Hepatocyte (in vitro differentiated cells): ENCODE data around the gene IDH3A. TPM values are rescaled to one million over a fixed set of nuclear protein-coding genes. Genes with fewer than 3 reads are reported as not detected.

ENCODE experiments used
- DNase-seq: peaks from one replicate; pipeline ENCODE4 v3.0.0-alpha.2; 2016; ENCODE audit warnings: low spot score
- H2AFZ ChIP-seq: fragments of 200-600 bp; sonication (generic); 2 replicates; pipeline ENCODE4 v1.6.0; 2016; ENCODE audit warnings: antibody characterized with exemption, mild to moderate bottlenecking
- H3K27ac ChIP-seq: fragments of 200-600 bp; sonication (generic); 2 replicates; pipeline ENCODE4 v1.5.1; 2016; ENCODE audit warnings: mild to moderate bottlenecking
- H3K27me3 ChIP-seq: fragments of 200-600 bp; sonication (generic); 2 replicates; pipeline ENCODE4 v1.6.1; 2016
- H3K36me3 ChIP-seq: fragments of 200-600 bp; sonication (generic); replicated peaks from 2 replicates; pipeline ENCODE4 v1.5.1; 2016; ENCODE audit warnings: low read depth; ENCODE audit not compliant: insufficient read depth
- H3K4me1 ChIP-seq: fragments of 200-600 bp; sonication (generic); 2 replicates; pipeline ENCODE4 v1.5.1; 2016; ENCODE audit warnings: mild to moderate bottlenecking, moderate library complexity; ENCODE audit not compliant: insufficient read depth
- H3K4me2 ChIP-seq: fragments of 200-600 bp; sonication (generic); 2 replicates; pipeline ENCODE4 v1.6.0; 2016
- H3K4me3 ChIP-seq: fragments of 200-600 bp; sonication (generic); 2 replicates; pipeline ENCODE4 v1.5.1; 2016; ENCODE audit warnings: mild to moderate bottlenecking
- H3K79me2 ChIP-seq: fragments of 200-600 bp; sonication (generic); 2 replicates; pipeline ENCODE4 v1.6.0; 2017; ENCODE audit warnings: mild to moderate bottlenecking
- H3K9me2 ChIP-seq: fragments of 200-600 bp; sonication (generic); replicated peaks from 2 replicates; pipeline ENCODE4 v1.6.0; 2017; ENCODE audit warnings: mild to moderate bottlenecking; ENCODE audit not compliant: insufficient read depth
- H3K9me3 ChIP-seq: fragments of 200-600 bp; sonication (generic); 2 replicates; pipeline ENCODE4 v1.5.1; 2016; ENCODE audit warnings: low read depth, mild to moderate bottlenecking
- H4K20me1 ChIP-seq: fragments of 200-600 bp; sonication (generic); 2 replicates; pipeline ENCODE4 v1.6.0; 2016; ENCODE audit warnings: mild to moderate bottlenecking; ENCODE audit not compliant: insufficient read depth, poor library complexity, severe bottlenecking
- CTCF ChIP-seq: fragments of 200-600 bp; sonication (generic); IDR thresholded peaks from 2 replicates; pipeline ENCODE4 v1.5.1; 2016; ENCODE audit warnings: antibody characterized with exemption, mild to moderate bottlenecking; ENCODE audit not compliant: poor library complexity
- EZH2 ChIP-seq: fragments of 200-600 bp; sonication (generic); IDR thresholded peaks from 2 replicates; pipeline ENCODE4 v1.6.1; 2016; ENCODE audit warnings: antibody characterized with exemption, mild to moderate bottlenecking, borderline replicate concordance
- EZH2phosphoT487 ChIP-seq: fragments of 200-600 bp; sonication (generic); IDR thresholded peaks from one replicate; pipeline ENCODE4 v1.6.1; 2018; ENCODE audit warnings: antibody characterized with exemption, mild to moderate bottlenecking, low read depth, moderate library complexity; ENCODE audit not compliant: unreplicated experiment, severe bottlenecking
- WGBS: methylation state at CpG from one replicate; pipeline ENCODE4 v1.1.6; 2016; ENCODE audit warnings: low lambda C conversion rate; ENCODE audit errors: missing lambda C conversion rate; 5-methylcytosine and 5-hydroxymethylcytosine counted together
- polyA plus RNA-seq: library from polyadenylated mRNA; unstranded; fragments of >200 nt; fragmentation: Nextera tagmentation; extraction: Ambion mirVana; gene quantifications from 2 replicates; pipeline ENCODE4 v1.2.1, GENCODE V29; 2016
- total RNA-seq: library from RNA; depleted of rRNA; stranded (reverse); fragments of >200 nt; gene quantifications from 2 replicates; pipeline ENCODE4 v1.2.3, GENCODE V29; 2014

Gene IDH3A
- total and polyA plus RNA-seq, 2 experiments from 2014 or later, result 62.3 to 102 TPM

GRCh38 chr15:78178064-78178463 is 28.9 kb downstream of the IDH3A start:
- Histone ChIP-seq H4K20me1 (no peaks in the 10 kb centered on the region), H3K4me2 (no peak overlapping the region), H2AFZ (no peak overlapping the region), H3K27me3 (no peaks in the 10 kb centered on the region), H3K9me2 (no peaks in the 10 kb centered on the region), H3K27ac (no peak overlapping the region), H3K4me1 (no peaks in the 10 kb centered on the region), H3K4me3 (no peak overlapping the region), H3K9me3 (no peaks in the 10 kb centered on the region), H3K36me3 (no peaks in the 10 kb centered on the region), H3K79me2 (no peaks in the 10 kb centered on the region)
- no peak for DNase-seq
- TF ChIP-seq EZH2phosphoT487 (no peak), EZH2 (no peak), CTCF (no peak)
- 91% methylated on average over 6 of the region's 6 CpGs for WGBS

- no peaks in the 10 kb centered on the region for H3K36me3 ChIP-seq
- no peaks in the 10 kb centered on the region for H3K9me2 ChIP-seq
- WGBS, result 90% methylated on average over 12 of the region's 12 CpGs
- no peak overlapping the region for H3K4me3 ChIP-seq
- no peak overlapping the region for H3K27ac ChIP-seq
- no peaks in the 10 kb centered on the region for H3K4me1 ChIP-seq
- H4K20me1 ChIP-seq, result no peaks in the 10 kb centered on the region
- H2AFZ ChIP-seq, result no peak overlapping the region
- no peak for DNase-seq
- no peaks in the 10 kb centered on the region for H3K27me3 ChIP-seq
- H3K79me2 ChIP-seq, result no peaks in the 10 kb centered on the region
- TF ChIP-seq EZH2phosphoT487 (no peak), CTCF (no peak), EZH2 (no peak)
- no peaks in the 10 kb centered on the region for H3K9me3 ChIP-seq
- no peak overlapping the region for H3K4me2 ChIP-seq
Measured at GRCh38 chr15:78179286-78179840, 30.2 kb downstream of the IDH3A start.

- Histone ChIP-seq H3K27me3 (no peaks in the 10 kb centered on the region), H3K4me1 (no peaks in the 10 kb centered on the region), H3K9me3 (no peaks in the 10 kb centered on the region), H3K9me2 (no peaks in the 10 kb centered on the region), H4K20me1 (no peaks in the 10 kb centered on the region), H2AFZ (no peak overlapping the region), H3K4me2 (no peak overlapping the region), H3K79me2 (no peaks in the 10 kb centered on the region), H3K4me3 (no peak overlapping the region), H3K27ac (no peak overlapping the region), H3K36me3 (no peaks in the 10 kb centered on the region)
- TF ChIP-seq EZH2phosphoT487 (no peak), CTCF (no peak), EZH2 (no peak)
- no peak for DNase-seq
- WGBS, result 89% methylated on average over 5 of the region's 5 CpGs
Measured at GRCh38 chr15:78179906-78180305, 30.7 kb downstream of the IDH3A start.

GRCh38 chr15:78182336-78182700 is 33.2 kb downstream of the IDH3A start:
- TF ChIP-seq CTCF, result no peak
- Histone ChIP-seq H3K27me3 (no peaks in the 10 kb centered on the region), H4K20me1 (no peaks in the 10 kb centered on the region), H3K4me1 (no peaks in the 10 kb centered on the region), H3K9me3 (no peaks in the 10 kb centered on the region), H3K4me2 (no peak overlapping the region), H3K9me2 (no peaks in the 10 kb centered on the region), H3K27ac (no peak overlapping the region), H2AFZ (no peak overlapping the region), H3K4me3 (no peak overlapping the region), H3K36me3 (no peaks in the 10 kb centered on the region), H3K79me2 (no peaks in the 10 kb centered on the region)
- 94% methylated on average over 5 of the region's 5 CpGs for WGBS
- no peak for DNase-seq
